ENCODE data around the gene TSKU. TPM values are rescaled to one million over a fixed set of nuclear protein-coding genes. Genes with fewer than 3 reads are reported as not detected.
A peak's percentile ranks its signal among the peaks of the same experiment; 100 is the strongest.

The TSKU gene
- total RNA-seq, 3 donors from 2014 or later, result 51.1 to 360 (median 65.1) TPM

GRCh38 chr11:76792505-76793264, 9.5 kb downstream of the TSKU start:
- no peaks in the 10 kb centered on the region for H3K36me3 ChIP-seq
- H3K27me3 ChIP-seq, result no peaks in the 10 kb centered on the region
- peaks cover 17 to 44% of the 10 kb centered on the region in 2 donors for H3K4me1 ChIP-seq
- no peaks in the 10 kb centered on the region for H3K9me3 ChIP-seq
- H3K4me3 ChIP-seq, result peak overlapping the region in 1 of 3 donors; percentile 43
- intact Hi-C loops (cut with DNase I; ENCODE audit: low total_unique reads), result no loop called here
- peak in 1 of 2 donors; percentile 13 for DNase-seq (ENCODE audit: low spot score in 2 of 2)
- no peak for TF ChIP-seq POLR2AphosphoS5 (IDR thresholded peaks at IDR 0.05)
- no peak for TF ChIP-seq CTCF (IDR thresholded peaks at IDR 0.05)
- no peak for TF ChIP-seq POLR2A (IDR thresholded peaks at IDR 0.05)
- peak overlapping the region; percentile 57 to 72 for H3K27ac ChIP-seq

- Histone ChIP-seq H3K9me3 (no peaks in the 10 kb centered on the region), H3K4me1 (peaks cover 10 to 36% of the 10 kb centered on the region in 2 donors), H3K36me3 (no peaks in the 10 kb centered on the region), H3K4me3 (peak overlapping the region in 1 of 3 donors; percentile 43), H3K27ac (peak overlapping the region; percentile 57 to 72), H3K27me3 (no peaks in the 10 kb centered on the region)
- TF ChIP-seq POLR2A (IDR thresholded peaks at IDR 0.05) (no peak), POLR2AphosphoS5 (IDR thresholded peaks at IDR 0.05) (no peak), CTCF (IDR thresholded peaks at IDR 0.05) (no peak)
- DNase-seq (ENCODE audit: low spot score in 2 of 2), result peak in 1 of 2 donors; percentile 18
- intact Hi-C loops (cut with DNase I; ENCODE audit: low total_unique reads), result loop anchor here (1.0 kb wide), 1 partner anchor 59 kb away; no protein-coding TSS in a partner anchor
These were observed 10.5 kb downstream of the TSKU start for GRCh38 chr11:76793391-76794291.

GRCh38 chr11:76794371-76795289, 11.5 kb downstream of the TSKU start:
- Histone ChIP-seq H3K4me3 (peak overlapping the region in 1 of 3 donors; percentile 43), H3K9me3 (no peaks in the 10 kb centered on the region), H3K4me1 (peaks cover 5 to 26% of the 10 kb centered on the region in 2 donors), H3K27ac (peak overlapping the region; percentile 57 to 72), H3K36me3 (no peaks in the 10 kb centered on the region), H3K27me3 (no peaks in the 10 kb centered on the region)
- TF ChIP-seq POLR2AphosphoS5 (IDR thresholded peaks at IDR 0.05) (no peak), POLR2A (IDR thresholded peaks at IDR 0.05) (no peak), CTCF (IDR thresholded peaks at IDR 0.05) (no peak)
- intact Hi-C loops (cut with DNase I; ENCODE audit: low total_unique reads), result loop anchor here (1.0 kb wide), 1 partner anchor 60 kb away; no protein-coding TSS in a partner anchor
- DNase-seq (ENCODE audit: low spot score in 2 of 2), result peak in 1 of 2 donors; percentile 14

- intact Hi-C loops (cut with DNase I; ENCODE audit: low total_unique reads), result no loop called here
- TF ChIP-seq POLR2AphosphoS5 (IDR thresholded peaks at IDR 0.05) (no peak), POLR2A (IDR thresholded peaks at IDR 0.05) (no peak), CTCF (IDR thresholded peaks at IDR 0.05) (no peak)
- peaks cover 5 to 24% of the 10 kb centered on the region in 2 donors for H3K4me1 ChIP-seq
- H3K27me3 ChIP-seq, result no peaks in the 10 kb centered on the region
- DNase-seq (ENCODE audit: low spot score in 2 of 2), result peak in 1 of 2 donors; percentile 16
- no peaks in the 10 kb centered on the region for H3K9me3 ChIP-seq
- H3K36me3 ChIP-seq, result no peaks in the 10 kb centered on the region
- no peak overlapping the region for H3K4me3 ChIP-seq
- peak overlapping the region; percentile 57 to 72 for H3K27ac ChIP-seq
These were observed 12.3 kb downstream of the TSKU start for GRCh38 chr11:76795290-76795935.
